GM19372 (cell line): ENCODE data around the gene PLEKHH1.

Source experiments
- ATAC-seq: cut with Tn5 transposase; IDR thresholded peaks from one replicate; pipeline ENCODE4 v1.9.1; 2021; ENCODE audit warnings: mild to moderate bottlenecking, low read depth, moderate library complexity; ENCODE audit not compliant: unreplicated experiment

Gene PLEKHH1

GRCh38 chr14:67559639-67560038, 26.5 kb downstream of the PLEKHH1 start:
- ATAC-seq: no peak

- ATAC-seq: no peak
Observed at GRCh38 chr14:67562025-67562775, 29.1 kb downstream of the PLEKHH1 start.

- ATAC-seq: no peak
Observed at GRCh38 chr14:67562776-67563150, 29.7 kb downstream of the PLEKHH1 start.

- no peak for ATAC-seq
Observed at GRCh38 chr14:67564236-67564635, 31.1 kb downstream of the PLEKHH1 start.

GRCh38 chr14:67566908-67567307, 33.8 kb downstream of the PLEKHH1 start:
- ATAC-seq: no peak

GRCh38 chr14:67567654-67568053, 34.6 kb downstream of the PLEKHH1 start:
- no peak for ATAC-seq

- ATAC-seq: no peak
Observed at GRCh38 chr14:67569011-67569650, 36.0 kb downstream of the PLEKHH1 start.

- no peak for ATAC-seq
Observed at GRCh38 chr14:67569651-67570290, 36.7 kb downstream of the PLEKHH1 start.

GRCh38 chr14:67570453-67570852, 37.4 kb downstream of the PLEKHH1 start:
- no peak for ATAC-seq

- peak; percentile 62 for ATAC-seq
Observed at GRCh38 chr14:67571275-67571990, 38.3 kb downstream of the PLEKHH1 start.

- no peak for ATAC-seq
Observed at GRCh38 chr14:67571991-67572323, 38.9 kb downstream of the PLEKHH1 start.

GRCh38 chr14:67572608-67573007, 39.5 kb downstream of the PLEKHH1 start:
- ATAC-seq: no peak

- ATAC-seq: no peak
Observed at GRCh38 chr14:67573228-67574010, 40.3 kb downstream of the PLEKHH1 start.

- ATAC-seq: no peak
Observed at GRCh38 chr14:67574156-67574555, 41.1 kb downstream of the PLEKHH1 start.

- no peak for ATAC-seq
Observed at GRCh38 chr14:67574806-67575205, 41.7 kb downstream of the PLEKHH1 start.

GRCh38 chr14:67575684-67576083, 42.6 kb downstream of the PLEKHH1 start:
- ATAC-seq: no peak

- ATAC-seq: no peak
Observed at GRCh38 chr14:67576216-67576955, 43.3 kb downstream of the PLEKHH1 start.

GRCh38 chr14:67577181-67577808, 44.2 kb downstream of the PLEKHH1 start:
- ATAC-seq: no peak
